OCI-LY7 (cell line): ENCODE data around the gene PLEKHA5. TPM values are rescaled to one million over a fixed set of nuclear protein-coding genes. Genes with fewer than 3 reads are reported as not detected.

Experiments
- BruUV-seq: library from RNA; stranded (reverse); fragments of 400-500 nt; replicated peaks from 2 replicates; lab custom pipeline; 2021; lab: Mats Ljungman, UMichigan
- CTCF ChIA-PET: fragments of 300-600 bp; sonication (Branson Sonifier 250); formaldehyde crosslinking; loops from one replicate; lab custom pipeline; 2022; ENCODE audit warnings: antibody characterized with exemption; ENCODE audit not compliant: unreplicated experiment; lab: Charles Lee
- POLR2A ChIA-PET: fragments of 300-600 bp; sonication (Branson Sonifier 250); formaldehyde crosslinking; loops from one replicate; lab custom pipeline; 2022; ENCODE audit warnings: antibody characterized with exemption; lab: Charles Lee
- DNase-seq: peaks from one replicate; pipeline ENCODE4 v3.0.0-alpha.2; 2015; ENCODE audit warnings: low spot score
- H2AFZ ChIP-seq: fragments of 200-600 bp; sonication (generic), shearing (Covaris generic); 2 replicates; pipeline ENCODE4 v1.6.1; 2014; ENCODE audit warnings: mild to moderate bottlenecking, antibody characterized with exemption, low read length, moderate library complexity
- H3K27ac ChIP-seq: fragments of 200-600 bp; sonication (generic); 2 replicates; pipeline ENCODE4 v1.5.1; 2014; ENCODE audit warnings: mixed run types, low read depth, mild to moderate bottlenecking, moderate library complexity, low read length, inconsistent platforms; ENCODE audit not compliant: poor library complexity, severe bottlenecking
- H3K36me3 ChIP-seq: fragments of 200-600 bp; sonication (generic); 2 replicates; pipeline ENCODE4 v1.6.1; 2014; ENCODE audit warnings: mild to moderate bottlenecking, antibody characterized with exemption, low read length, moderate library complexity, mixed read lengths; ENCODE audit not compliant: insufficient read depth
- H3K4me1 ChIP-seq: fragments of 200-600 bp; sonication (generic); 2 replicates; pipeline ENCODE4 v1.5.1; 2014; ENCODE audit warnings: mild to moderate bottlenecking, low read length; ENCODE audit not compliant: insufficient read depth, poor library complexity, severe bottlenecking
- H3K4me2 ChIP-seq: fragments of 200-600 bp; sonication (generic); 2 replicates; pipeline ENCODE4 v1.6.1; 2014; ENCODE audit warnings: mild to moderate bottlenecking, low read length
- H3K4me3 ChIP-seq: fragments of 200-600 bp; sonication (generic); 2 replicates; pipeline ENCODE4 v1.5.1; 2014; ENCODE audit warnings: mild to moderate bottlenecking, low read depth, low read length; ENCODE audit not compliant: poor library complexity, severe bottlenecking
- H3K79me2 ChIP-seq: fragments of 200-600 bp; sonication (generic); 2 replicates; pipeline ENCODE4 v1.6.1; 2016; ENCODE audit warnings: low read depth, mild to moderate bottlenecking, low read length, moderate library complexity, mixed read lengths; ENCODE audit not compliant: insufficient read depth
- H3K9me2 ChIP-seq: fragments of 200-600 bp; sonication (generic); 2 replicates; pipeline ENCODE4 v1.6.1; 2016; ENCODE audit warnings: mild to moderate bottlenecking, low read length, mixed read lengths; ENCODE audit not compliant: insufficient read depth
- H3K9me3 ChIP-seq: fragments of 200-600 bp; sonication (generic); 2 replicates; pipeline ENCODE4 v1.6.1; 2014; ENCODE audit warnings: mild to moderate bottlenecking, mixed run types, low read length, mixed read lengths
- H4K20me1 ChIP-seq: fragments of 200-600 bp; sonication (generic); 2 replicates; pipeline ENCODE4 v1.6.1; 2014; ENCODE audit warnings: mild to moderate bottlenecking, antibody characterized with exemption, low read length, moderate library complexity, mixed read lengths; ENCODE audit not compliant: insufficient read depth
- EZH2phosphoT487 ChIP-seq: fragments of 200-600 bp; sonication (generic); IDR thresholded peaks from 2 replicates; pipeline ENCODE4 v1.6.1; 2018; ENCODE audit warnings: low read depth, borderline replicate concordance, mild to moderate bottlenecking, mixed run types, antibody characterized with exemption, low read length, moderate library complexity, mixed read lengths
- intact Hi-C: fragments of 100-400 bp; cut with micrococcal nuclease; formaldehyde crosslinking; loops from one replicate; pipeline ENCODE4 v1.10.0; 2022; ENCODE audit not compliant: unreplicated experiment
- total RNA-seq, 2 experiments: library from RNA; depleted of rRNA in 1 of 2; stranded (reverse); fragments of >200 nt in 1 of 2; shearing (Covaris generic) in 1 of 2; gene quantifications; 2 replicates each; pipeline ENCODE4 v1.2.3, GENCODE V29; 2014 to 2022
- TF ChIP-seq, protein P1 (sequence below): fragments of 200-600 bp; sonication (generic); conservative IDR thresholded peaks from 2 replicates; pipeline ENCODE4 v1.5.1; 2014; ENCODE audit warnings: mild to moderate bottlenecking, antibody characterized with exemption, low read length, moderate library complexity, mixed read lengths

PLEKHA5 gene
- total RNA-seq, 2 experiments from 2014 or later = 2.7 TPM; not detected in 1

GRCh38 chr12:19095331-19095730 lies 34.2 kb upstream of the PLEKHA5 start:
- H2AFZ ChIP-seq = no peak overlapping the region
- no peaks in the 10 kb centered on the region for H3K9me2 ChIP-seq
- TF ChIP-seq, protein P1, sequence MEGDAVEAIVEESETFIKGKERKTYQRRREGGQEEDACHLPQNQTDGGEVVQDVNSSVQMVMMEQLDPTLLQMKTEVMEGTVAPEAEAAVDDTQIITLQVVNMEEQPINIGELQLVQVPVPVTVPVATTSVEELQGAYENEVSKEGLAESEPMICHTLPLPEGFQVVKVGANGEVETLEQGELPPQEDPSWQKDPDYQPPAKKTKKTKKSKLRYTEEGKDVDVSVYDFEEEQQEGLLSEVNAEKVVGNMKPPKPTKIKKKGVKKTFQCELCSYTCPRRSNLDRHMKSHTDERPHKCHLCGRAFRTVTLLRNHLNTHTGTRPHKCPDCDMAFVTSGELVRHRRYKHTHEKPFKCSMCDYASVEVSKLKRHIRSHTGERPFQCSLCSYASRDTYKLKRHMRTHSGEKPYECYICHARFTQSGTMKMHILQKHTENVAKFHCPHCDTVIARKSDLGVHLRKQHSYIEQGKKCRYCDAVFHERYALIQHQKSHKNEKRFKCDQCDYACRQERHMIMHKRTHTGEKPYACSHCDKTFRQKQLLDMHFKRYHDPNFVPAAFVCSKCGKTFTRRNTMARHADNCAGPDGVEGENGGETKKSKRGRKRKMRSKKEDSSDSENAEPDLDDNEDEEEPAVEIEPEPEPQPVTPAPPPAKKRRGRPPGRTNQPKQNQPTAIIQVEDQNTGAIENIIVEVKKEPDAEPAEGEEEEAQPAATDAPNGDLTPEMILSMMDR = no peak
- TF ChIP-seq EZH2phosphoT487 = no peak
- CTCF ChIA-PET = no interaction called here
- H3K36me3 ChIP-seq = no peaks in the 10 kb centered on the region
- no peak overlapping the region for H3K4me3 ChIP-seq
- intact Hi-C loops = no loop called here
- H3K79me2 ChIP-seq = no peaks in the 10 kb centered on the region
- BruUV-seq = no TSS peak
- H4K20me1 ChIP-seq = no peaks in the 10 kb centered on the region
- no peak overlapping the region for H3K27ac ChIP-seq
- POLR2A ChIA-PET = no interaction called here
- DNase-seq = no peak
- H3K9me3 ChIP-seq = no peaks in the 10 kb centered on the region
- H3K4me2 ChIP-seq = no peak overlapping the region
- H3K4me1 ChIP-seq = no peaks in the 10 kb centered on the region

DNA sequence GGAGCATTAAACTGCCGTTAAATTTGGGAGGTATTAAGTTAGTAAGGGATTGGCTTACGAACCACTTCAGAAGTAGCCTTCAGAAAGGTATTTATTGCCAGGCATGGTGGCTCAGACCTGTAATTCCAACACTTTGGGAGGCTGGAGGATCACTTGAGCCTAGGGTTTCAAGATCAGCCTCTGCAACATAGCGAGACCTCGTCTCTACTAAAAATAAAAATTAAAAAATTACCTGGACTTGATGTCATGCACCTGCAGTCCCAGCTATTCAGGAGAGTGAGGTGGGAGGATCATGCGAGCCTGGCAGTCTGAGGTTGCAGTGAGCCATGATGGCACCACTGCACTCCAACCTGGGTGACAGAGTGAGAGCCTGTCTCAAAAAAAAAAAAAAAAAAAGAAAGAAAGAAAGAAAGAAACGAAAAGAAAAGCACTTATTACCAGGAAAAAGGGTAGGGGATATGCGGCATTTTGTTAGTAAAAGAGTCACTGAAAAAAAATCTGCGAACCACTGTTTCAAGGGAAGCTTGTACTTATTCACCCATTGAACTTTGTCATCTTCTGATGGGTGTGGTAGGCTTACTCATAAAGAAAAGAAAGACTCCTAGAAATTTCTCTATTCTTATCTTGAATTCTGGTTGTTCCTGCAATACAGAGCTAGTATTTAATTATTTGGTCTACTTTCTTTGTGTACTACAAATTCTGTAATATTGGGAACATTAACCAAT lies 33.6 kb upstream of the PLEKHA5 start:
- TF ChIP-seq, protein P1 = no peak
- no peak for TF ChIP-seq EZH2phosphoT487
- POLR2A ChIA-PET = no interaction called here
- intact Hi-C loops = no loop called here
- H3K4me1 ChIP-seq = no peaks in the 10 kb centered on the region
- no peak overlapping the region for H2AFZ ChIP-seq
- no peaks in the 10 kb centered on the region for H4K20me1 ChIP-seq
- no peak overlapping the region for H3K4me3 ChIP-seq
- no peak overlapping the region for H3K27ac ChIP-seq
- no peak overlapping the region for H3K4me2 ChIP-seq
- no peaks in the 10 kb centered on the region for H3K9me3 ChIP-seq
- BruUV-seq = no TSS peak
- H3K79me2 ChIP-seq = no peaks in the 10 kb centered on the region
- CTCF ChIA-PET = no interaction called here
- no peak for DNase-seq
- no peaks in the 10 kb centered on the region for H3K9me2 ChIP-seq
- H3K36me3 ChIP-seq = no peaks in the 10 kb centered on the region

- no peaks in the 10 kb centered on the region for H3K9me3 ChIP-seq
- H4K20me1 ChIP-seq = no peaks in the 10 kb centered on the region
- no peaks in the 10 kb centered on the region for H3K36me3 ChIP-seq
- no TSS peak for BruUV-seq
- no peaks in the 10 kb centered on the region for H3K4me1 ChIP-seq
- H3K27ac ChIP-seq = no peak overlapping the region
- CTCF ChIA-PET = no interaction called here
- DNase-seq = no peak
- no peaks in the 10 kb centered on the region for H3K9me2 ChIP-seq
- H2AFZ ChIP-seq = no peak overlapping the region
- no peak for TF ChIP-seq EZH2phosphoT487
- TF ChIP-seq, protein P1 = no peak
- no peak overlapping the region for H3K4me3 ChIP-seq
- POLR2A ChIA-PET = no interaction called here
- H3K4me2 ChIP-seq = no peak overlapping the region
- no peaks in the 10 kb centered on the region for H3K79me2 ChIP-seq
- intact Hi-C loops = no loop called here
Measured at GRCh38 chr12:19105463-19105862, 24.1 kb upstream of the PLEKHA5 start.
